HL-60 (cell line): ENCODE measurements around the gene RPL6.

Experiments
- DNase-seq, 2 experiments: peaks; one replicate each; pipeline ENCODE4 v3.0.0-alpha.2; 2010 to 2020; ENCODE audit warnings: low read depth in 1 of 2, low spot score in 1 of 2
- H3K27ac ChIP-seq: fragments of 250-450 bp; sonication (Bioruptor Pico); replicated peaks from 2 replicates; pipeline ENCODE4 v1.5.1; 2020; ENCODE audit warnings: mild to moderate bottlenecking, moderate library complexity
- H3K27me3 ChIP-seq: fragments of 250-450 bp; sonication (Bioruptor Pico); 2 replicates; pipeline ENCODE4 v1.5.1; 2021; ENCODE audit warnings: mild to moderate bottlenecking, moderate library complexity; ENCODE audit not compliant: insufficient read depth, poor library complexity, severe bottlenecking
- H3K4me3 ChIP-seq: replicated peaks from 2 replicates; pipeline ENCODE4 v1.5.1; 2011; ENCODE audit warnings: mild to moderate bottlenecking, control low read depth, low read length; ENCODE audit not compliant: insufficient read depth
- GABPA ChIP-seq: IDR thresholded peaks from 2 replicates; pipeline ENCODE4 v1.6.1; 2012; ENCODE audit warnings: low read depth
- POLR2AphosphoS5 ChIP-seq: IDR thresholded peaks from 2 replicates; pipeline ENCODE4 v1.6.1; 2012; ENCODE audit warnings: low read depth
- REST ChIP-seq: IDR thresholded peaks from 2 replicates; pipeline ENCODE4 v1.6.1; 2012; ENCODE audit warnings: low read depth; ENCODE audit not compliant: insufficient replicate concordance
- SPI1 ChIP-seq: IDR thresholded peaks from 2 replicates; pipeline ENCODE4 v1.6.1; 2012; ENCODE audit warnings: low read depth, mild to moderate bottlenecking, borderline replicate concordance
- TF ChIP-seq, protein P1 (sequence below): IDR thresholded peaks from one replicate; pipeline ENCODE4 v1.5.1; 2011; ENCODE audit warnings: low read length, control low read depth, inconsistent platforms; ENCODE audit not compliant: insufficient read depth

RPL6 gene

DNA sequence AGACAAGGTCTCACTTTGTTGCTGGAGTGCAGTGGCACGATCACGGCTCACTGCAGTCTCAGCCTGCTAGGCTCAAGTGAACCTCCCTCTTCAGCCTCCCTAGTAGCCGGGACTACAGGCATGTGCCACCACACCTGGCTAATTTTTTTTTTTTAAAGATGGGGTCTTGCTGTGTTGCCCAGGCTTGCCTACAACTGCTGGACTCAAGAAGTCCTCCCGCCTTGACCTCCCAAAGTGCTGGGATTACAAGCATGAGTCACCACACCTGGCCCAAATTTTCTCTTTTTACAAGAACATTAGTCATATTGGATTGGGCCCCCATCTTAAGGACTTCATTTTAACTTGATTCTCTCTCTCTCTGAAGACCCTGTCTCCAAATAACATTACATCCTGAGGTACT lies 20.2 kb downstream of the RPL6 start:
- Histone ChIP-seq H3K27ac (no peak overlapping the region), H3K27me3 (no peaks in the 10 kb centered on the region), H3K4me3 (no peak overlapping the region)
- DNase-seq = no peak
- TF ChIP-seq REST (no peak), POLR2AphosphoS5 (no peak), SPI1 (no peak), GABPA (no peak)
- TF ChIP-seq, protein P1, sequence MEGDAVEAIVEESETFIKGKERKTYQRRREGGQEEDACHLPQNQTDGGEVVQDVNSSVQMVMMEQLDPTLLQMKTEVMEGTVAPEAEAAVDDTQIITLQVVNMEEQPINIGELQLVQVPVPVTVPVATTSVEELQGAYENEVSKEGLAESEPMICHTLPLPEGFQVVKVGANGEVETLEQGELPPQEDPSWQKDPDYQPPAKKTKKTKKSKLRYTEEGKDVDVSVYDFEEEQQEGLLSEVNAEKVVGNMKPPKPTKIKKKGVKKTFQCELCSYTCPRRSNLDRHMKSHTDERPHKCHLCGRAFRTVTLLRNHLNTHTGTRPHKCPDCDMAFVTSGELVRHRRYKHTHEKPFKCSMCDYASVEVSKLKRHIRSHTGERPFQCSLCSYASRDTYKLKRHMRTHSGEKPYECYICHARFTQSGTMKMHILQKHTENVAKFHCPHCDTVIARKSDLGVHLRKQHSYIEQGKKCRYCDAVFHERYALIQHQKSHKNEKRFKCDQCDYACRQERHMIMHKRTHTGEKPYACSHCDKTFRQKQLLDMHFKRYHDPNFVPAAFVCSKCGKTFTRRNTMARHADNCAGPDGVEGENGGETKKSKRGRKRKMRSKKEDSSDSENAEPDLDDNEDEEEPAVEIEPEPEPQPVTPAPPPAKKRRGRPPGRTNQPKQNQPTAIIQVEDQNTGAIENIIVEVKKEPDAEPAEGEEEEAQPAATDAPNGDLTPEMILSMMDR = no peak

DNA sequence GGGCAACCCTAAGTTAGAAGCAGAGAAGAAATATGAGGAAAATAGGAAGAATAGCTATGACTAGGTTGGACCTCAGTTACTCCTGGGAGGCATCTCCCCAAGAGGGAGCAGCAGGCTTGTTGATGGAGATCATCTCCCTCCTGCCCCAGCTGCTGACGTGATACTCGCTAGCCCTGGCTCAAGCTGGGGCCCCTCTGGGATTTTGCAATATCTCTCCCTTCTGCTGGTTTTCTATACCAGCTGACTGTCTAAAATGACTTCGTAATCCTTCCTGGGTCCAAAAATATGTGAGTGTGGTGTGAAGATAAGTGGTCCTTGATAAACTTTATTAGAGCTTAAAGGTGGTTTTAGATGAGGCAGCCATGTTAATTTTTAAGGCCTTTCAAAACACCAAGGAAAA lies 22.7 kb downstream of the RPL6 start:
- H3K27me3 ChIP-seq = no peaks in the 10 kb centered on the region
- peak overlapping the region; percentile 42 for H3K27ac ChIP-seq
- DNase-seq = peak; percentile 65 to 80
- H3K4me3 ChIP-seq = no peak overlapping the region
- TF ChIP-seq POLR2AphosphoS5 = no peak

DNA sequence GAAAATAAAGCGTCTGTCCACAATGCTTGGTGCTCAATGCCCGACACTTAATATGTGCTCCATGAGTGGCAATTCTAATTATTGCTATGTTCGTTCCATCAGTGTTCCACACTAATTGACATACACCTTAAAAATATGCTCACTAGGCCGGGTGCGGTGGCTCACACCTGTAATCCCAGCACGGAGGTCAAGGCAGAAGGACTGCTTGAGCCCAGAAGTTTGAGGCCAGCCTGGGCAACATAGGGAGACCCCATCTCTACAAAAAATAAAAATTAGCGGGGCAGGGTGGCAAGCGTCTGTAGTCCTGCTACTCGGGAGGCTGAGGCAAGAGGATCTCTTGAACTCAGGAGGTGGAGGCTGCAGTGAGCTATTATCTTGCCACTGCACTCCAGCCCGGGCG lies 26.5 kb downstream of the RPL6 start:
- TF ChIP-seq GABPA = no peak
- H3K27ac ChIP-seq = peak overlapping the region; percentile 63
- no peak for DNase-seq
- peak overlapping the region; percentile 83; the same call in 1 of the 2 replicates for H3K4me3 ChIP-seq
- H3K27me3 ChIP-seq = no peaks in the 10 kb centered on the region

GRCh38 chr12:112381883-112382796 lies 27.3 kb downstream of the RPL6 start, which contains the start of gene HECTD4:
Gene HECTD4 (minus strand): TSS chr12:112382431. CDS start chr12:112382128, 303 bp downstream.
- H3K27ac ChIP-seq = peak within 1 kb of the TSS; percentile 63
- TF ChIP-seq SPI1 (no peak), POLR2AphosphoS5 (peak; percentile 91; the same call in 1 of the 2 replicates), GABPA (no peak), REST (peak; percentile 15)
- TF ChIP-seq, protein P1 = no peak
- peak; percentile 60 to 92 for DNase-seq

More at GRCh38 chr12:112381883-112382796, 27.3 kb downstream of the RPL6 start, which contains the start of gene HECTD4:
- peak within 1 kb of the TSS; percentile 83 for H3K4me3 ChIP-seq
- no peaks in the 10 kb centered on the region for H3K27me3 ChIP-seq
